ENCODE results near the gene EPAS1.

EPAS1 gene

DNA sequence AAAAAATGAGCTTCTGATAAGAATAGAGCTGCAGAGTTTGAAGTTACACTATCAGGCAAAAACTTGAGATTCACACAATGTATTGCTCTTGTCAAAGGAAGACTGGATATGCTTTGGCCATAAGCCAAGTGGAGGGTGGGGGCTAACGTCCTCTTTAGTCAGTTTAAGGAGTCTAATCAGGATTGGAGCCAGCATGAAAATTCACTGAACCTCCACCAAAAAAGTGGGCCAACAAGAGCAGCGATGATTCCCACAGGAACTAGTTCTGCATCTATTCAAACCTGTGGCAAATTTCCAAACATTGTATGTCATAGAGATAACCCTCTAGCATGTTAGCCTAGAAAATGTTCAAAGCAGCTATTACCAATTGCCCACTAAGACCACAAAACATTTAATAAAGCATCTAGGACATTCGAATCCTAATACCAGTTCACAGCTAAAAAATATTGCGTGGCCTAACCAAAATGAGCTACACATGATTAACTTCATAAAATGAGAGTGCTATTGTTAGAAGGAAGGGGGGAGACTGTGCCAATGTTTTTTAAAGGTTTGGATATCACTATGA, 138.7 kb downstream of the EPAS1 start:
- TF ChIP-seq PPARA (CRISPR knock-in tag; IDR thresholded peaks at IDR 0.05; ENCODE audit: borderline replicate concordance) (no peak), ESRRG (CRISPR knock-in tag; IDR thresholded peaks at IDR 0.05) (no peak), OSR1 (CRISPR knock-in tag; IDR thresholded peaks at IDR 0.05) (no peak), SNAI2 (CRISPR knock-in tag; IDR thresholded peaks at IDR 0.05) (no peak), ARNTL (CRISPR knock-in tag; IDR thresholded peaks at IDR 0.05; ENCODE audit: borderline replicate concordance, low read depth) (no peak), ZNF8 (CRISPR knock-in tag; IDR thresholded peaks at IDR 0.05) (no peak), ZNF565 (CRISPR knock-in tag; conservative IDR thresholded peaks at IDR 0.05; ENCODE audit: low read depth) (no peak), TCF4 (CRISPR knock-in tag; IDR thresholded peaks at IDR 0.05; ENCODE audit: borderline replicate concordance) (no peak)
- TF ChIP-seq, protein P1, sequence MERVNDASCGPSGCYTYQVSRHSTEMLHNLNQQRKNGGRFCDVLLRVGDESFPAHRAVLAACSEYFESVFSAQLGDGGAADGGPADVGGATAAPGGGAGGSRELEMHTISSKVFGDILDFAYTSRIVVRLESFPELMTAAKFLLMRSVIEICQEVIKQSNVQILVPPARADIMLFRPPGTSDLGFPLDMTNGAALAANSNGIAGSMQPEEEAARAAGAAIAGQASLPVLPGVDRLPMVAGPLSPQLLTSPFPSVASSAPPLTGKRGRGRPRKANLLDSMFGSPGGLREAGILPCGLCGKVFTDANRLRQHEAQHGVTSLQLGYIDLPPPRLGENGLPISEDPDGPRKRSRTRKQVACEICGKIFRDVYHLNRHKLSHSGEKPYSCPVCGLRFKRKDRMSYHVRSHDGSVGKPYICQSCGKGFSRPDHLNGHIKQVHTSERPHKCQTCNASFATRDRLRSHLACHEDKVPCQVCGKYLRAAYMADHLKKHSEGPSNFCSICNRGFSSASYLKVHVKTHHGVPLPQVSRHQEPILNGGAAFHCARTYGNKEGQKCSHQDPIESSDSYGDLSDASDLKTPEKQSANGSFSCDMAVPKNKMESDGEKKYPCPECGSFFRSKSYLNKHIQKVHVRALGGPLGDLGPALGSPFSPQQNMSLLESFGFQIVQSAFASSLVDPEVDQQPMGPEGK (CRISPR knock-in tag; IDR thresholded peaks at IDR 0.05; ENCODE audit: borderline replicate concordance): no peak
- ATAC-seq: no peak
